GM11168 (cell line): ENCODE data around the gene ZNF593.

Experiments used
- in situ Hi-C: fragments of 300-500 bp; cut with MboI; formaldehyde crosslinking; loops from one replicate; pipeline ENCODE4 v1.12.0; 2022; ENCODE audit warnings: low sequenced_read_pairs; ENCODE audit not compliant: unreplicated experiment

The ZNF593 gene

DNA sequence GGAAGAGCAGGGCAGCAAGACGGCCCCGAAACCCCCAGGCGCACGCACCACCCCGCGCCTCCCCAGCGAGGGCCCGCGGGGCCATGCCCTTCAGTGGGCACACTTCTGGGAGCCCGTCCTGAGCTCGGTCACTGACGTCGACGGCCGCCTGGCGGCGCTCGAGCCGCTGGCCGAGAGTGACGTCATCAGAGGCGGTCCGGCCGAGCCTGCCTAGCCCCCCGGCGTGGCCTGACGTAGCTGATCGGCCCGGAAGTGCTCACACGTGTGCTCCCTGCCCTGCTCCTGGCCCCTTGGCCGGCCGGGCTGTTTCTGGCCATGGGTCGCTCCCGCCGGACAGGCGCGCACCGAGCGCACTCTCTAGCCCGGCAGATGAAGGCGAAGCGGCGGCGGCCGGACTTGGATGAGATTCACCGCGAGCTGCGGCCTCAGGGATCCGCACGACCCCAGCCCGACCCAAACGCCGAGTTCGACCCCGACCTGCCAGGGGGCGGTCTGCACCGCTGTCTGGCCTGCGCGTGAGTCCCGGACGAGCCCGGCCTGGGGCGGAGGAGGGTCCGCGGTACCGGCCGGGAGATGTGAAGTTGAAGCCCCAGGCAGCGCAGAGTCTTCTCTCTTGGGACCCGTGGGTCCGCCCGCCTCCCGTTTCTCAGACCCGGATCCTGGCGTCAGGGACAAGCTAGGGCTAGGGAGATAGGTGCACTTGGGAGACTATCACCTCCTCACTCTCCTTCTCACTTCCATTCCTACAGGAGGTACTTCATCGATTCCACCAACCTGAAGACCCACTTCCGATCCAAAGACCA is at the start of gene ZNF593:
TSS of gene ZNF593 (plus strand) at position 240 of the 803 bp plus-strand sequence. CDS start at position 316, 76 bp downstream.
- in situ Hi-C loops, result no loop called here

DNA sequence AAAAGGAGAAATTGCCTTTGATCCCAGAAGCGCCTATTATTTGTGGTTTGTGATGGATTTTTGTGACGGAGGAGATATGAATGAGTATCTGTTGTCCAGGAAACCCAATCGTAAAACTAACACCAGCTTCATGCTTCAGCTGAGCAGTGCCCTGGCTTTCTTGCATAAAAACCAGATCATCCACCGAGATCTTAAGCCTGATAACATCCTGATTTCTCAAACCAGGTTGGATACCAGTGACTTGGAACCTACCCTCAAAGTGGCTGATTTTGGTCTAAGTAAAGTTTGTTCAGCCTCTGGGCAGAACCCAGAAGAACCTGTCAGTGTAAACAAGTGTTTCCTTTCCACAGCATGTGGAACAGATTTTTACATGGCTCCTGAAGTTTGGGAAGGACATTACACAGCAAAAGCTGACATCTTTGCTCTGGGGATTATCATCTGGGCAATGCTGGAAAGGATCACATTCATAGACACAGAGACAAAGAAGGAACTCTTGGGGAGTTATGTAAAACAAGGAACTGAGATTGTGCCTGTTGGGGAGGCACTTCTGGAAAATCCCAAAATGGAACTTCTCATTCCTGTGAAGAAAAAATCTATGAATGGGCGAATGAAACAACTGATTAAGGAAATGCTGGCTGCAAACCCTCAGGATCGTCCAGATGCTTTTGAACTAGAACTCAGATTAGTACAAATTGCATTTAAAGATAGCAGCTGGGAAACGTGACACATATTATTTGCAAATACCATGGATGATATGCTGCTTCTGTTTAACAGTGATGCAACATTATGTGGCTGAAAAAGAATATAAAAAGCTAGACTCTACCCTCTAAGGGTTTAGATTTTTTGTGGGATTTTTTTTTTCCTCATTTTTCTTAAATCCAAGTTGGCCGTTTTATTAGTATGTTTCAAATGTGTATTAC is 47.6 kb upstream of the ZNF593 start:
- in situ Hi-C loops, result no loop called here

GRCh38 chr1:26122988-26123973 is 46.4 kb upstream of the ZNF593 start:
- in situ Hi-C loops, result no loop called here

DNA sequence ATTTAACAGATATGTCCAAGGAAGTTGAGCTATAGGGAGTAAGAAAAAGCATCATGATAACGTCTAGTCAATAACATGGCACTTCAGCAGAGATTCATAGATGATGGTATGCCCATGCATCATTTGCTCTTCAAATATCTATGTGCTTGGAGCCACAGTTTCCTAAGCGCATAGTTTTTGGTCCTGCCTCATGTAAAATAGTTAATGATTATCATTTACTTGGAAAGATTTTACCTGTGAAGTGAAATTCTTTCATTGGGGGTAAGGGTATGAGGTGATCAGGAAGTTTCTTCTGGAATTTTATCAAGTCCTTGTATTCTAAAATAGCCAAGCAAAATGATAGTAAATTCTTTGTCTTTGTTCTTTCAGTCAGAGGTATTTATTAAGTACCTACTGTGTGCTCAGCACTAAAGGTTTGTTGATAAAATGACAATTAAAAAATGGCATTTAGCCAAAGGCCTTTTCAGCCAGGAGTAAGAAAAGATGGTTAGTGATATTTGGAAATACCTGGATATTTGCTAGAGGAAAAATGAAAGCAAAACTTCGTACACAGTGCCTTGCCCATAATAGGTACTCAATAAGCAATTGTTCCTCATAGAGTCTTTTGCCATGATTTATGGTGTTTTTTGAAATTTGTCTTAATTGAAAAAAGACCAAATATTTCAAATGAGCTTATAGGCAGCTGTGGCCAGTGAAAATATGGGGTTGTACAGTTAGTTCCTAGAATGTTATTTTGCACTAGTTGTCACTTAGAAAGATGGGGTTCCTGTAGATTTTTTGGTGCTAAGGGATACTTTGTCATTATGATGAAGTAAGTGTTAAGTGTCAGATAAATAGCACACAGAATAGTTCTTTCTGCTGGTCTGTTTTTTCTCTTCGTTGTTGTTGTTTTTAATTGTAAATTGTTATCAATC is 45.0 kb upstream of the ZNF593 start:
- in situ Hi-C loops, result no loop called here

DNA sequence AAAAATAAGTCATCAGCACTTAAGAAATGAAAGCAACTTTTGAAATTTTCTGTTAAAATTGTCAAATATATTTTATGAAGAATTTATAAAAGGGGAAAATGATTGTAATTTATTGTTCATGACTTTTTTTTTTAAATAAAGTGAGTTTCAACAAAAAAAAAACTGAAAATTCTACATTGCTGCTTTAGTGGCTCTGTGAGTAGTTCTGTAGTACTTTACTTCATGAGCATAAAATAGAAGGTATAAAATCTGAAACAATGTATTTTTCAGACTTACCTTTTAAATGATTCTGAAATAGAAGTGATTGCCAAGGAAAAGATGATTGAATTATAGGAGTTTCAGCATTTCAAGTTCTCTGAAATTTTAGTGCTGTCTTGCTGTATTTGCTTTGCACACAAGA is 44.3 kb upstream of the ZNF593 start:
- in situ Hi-C loops, result no loop called here

- in situ Hi-C loops, result no loop called here
These were observed 43.8 kb upstream of the ZNF593 start for GRCh38 chr1:26125946-26126320.

GRCh38 chr1:26126321-26127084 is 43.2 kb upstream of the ZNF593 start:
- in situ Hi-C loops, result no loop called here

DNA sequence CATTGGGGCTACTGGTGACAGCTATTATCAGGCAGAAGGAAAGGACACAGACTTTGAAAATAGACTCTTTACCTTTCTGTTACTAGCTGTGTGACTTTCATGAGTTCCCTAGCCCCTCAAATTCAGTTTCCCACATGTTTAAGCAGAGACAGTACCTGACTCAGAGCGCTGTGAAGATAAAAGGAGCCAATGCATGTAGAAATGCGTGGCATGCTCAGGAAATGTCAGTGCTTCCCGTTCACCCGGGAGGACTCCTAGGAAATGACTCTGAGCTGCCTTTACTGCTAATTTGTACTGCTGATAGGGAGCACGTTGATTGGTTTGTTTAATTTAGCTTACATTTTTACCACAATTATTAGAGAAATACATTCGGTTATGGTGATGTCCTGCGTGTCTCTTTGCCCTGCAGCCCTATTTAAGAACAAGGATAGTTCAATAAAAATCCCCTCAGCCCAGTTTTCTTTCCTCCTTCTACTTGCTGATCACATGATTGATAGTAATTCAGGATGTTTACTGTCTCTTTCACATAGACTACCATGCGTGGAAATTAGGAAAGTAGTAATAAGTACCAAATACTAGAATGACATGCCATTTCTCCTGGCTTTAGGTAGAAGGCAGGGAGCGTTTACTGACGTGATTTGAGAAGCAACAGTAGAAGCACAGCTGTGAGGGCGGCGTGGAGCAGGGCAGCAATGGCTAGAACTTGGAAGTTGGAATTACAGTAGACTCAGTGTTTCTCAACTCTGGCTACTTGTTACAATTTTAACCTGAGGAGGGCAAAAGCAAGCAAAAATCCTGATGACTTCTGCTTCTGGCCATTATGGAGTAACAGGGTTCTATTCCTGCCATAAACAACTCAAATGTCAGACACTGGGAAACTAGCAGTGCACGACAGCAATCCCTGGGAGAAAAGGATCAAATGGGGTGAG is 42.2 kb upstream of the ZNF593 start:
- in situ Hi-C loops, result no loop called here

- in situ Hi-C loops, result no loop called here
These were observed 39.9 kb upstream of the ZNF593 start for GRCh38 chr1:26129778-26130177.

DNA sequence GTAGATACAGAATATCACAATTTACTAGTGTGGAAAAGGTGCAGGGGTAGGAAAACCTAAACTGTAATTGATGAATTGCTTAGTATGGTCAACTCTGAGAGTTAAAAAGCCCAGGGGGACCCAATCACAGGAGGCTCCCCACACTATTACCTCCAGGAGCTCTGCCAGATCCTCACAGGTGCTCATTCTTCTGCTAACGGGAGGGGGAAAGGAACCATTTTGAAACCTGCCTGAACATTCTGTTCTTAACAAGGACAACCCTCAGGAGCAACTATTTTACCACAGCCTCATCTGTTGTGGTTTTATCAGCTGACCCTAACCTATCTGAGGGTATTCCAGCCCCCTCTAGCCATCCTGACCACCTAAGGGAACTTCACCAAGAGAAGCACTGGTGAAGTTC is 39.0 kb upstream of the ZNF593 start:
- in situ Hi-C loops, result no loop called here

DNA sequence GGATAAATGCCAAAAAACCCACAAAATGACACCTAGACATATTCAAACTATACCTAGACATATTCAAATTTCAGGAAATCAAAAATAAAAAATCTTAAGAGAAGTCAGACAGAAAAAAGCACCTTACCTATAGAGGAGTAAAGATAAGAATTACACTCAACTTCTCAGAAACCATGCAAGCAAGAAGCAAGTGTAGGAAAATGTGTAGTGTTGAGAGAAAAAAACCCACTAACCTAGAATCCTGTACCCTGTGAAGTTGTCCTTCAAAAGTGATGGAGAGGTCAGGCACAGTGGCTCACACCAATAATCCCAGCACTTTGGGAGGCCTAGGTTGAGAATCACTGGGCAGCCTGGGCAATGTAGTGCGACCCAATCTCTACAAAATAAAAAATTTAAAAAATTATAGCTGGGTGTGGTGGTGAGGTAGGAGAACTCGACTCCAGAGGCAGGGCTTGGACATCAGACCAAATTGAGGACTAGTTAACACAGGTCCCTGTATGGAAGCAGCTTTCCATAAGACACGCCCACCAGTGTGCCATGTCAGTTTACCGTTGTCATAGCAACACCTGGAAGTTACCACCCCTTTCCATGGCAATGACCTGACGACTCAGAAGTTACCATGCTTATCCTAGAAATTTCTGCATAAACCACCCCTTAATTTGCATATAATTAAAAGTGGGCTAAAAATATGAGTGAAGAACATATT is 37.4 kb upstream of the ZNF593 start:
- in situ Hi-C loops, result no loop called here

GRCh38 chr1:26132834-26133167 is 36.9 kb upstream of the ZNF593 start:
- in situ Hi-C loops, result no loop called here

DNA sequence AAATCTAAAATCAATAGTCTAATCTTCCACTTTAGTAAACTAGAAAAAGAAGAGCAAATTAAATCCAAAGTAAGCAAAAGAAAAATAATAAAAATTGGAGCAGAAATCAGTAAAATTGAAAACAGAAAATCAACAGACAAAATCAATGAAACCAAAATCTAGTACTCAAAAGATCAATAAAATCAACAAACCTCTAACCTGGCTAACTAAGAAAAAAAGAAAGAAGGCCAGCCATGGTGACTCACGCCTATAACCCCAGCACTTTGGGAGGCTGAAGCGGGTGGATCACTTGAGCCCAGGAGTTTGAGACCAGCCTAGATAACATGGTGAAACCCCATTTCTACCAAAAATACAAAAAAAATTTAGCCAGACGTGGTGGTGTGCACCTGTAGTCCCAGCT is 35.2 kb upstream of the ZNF593 start:
- in situ Hi-C loops, result no loop called here

DNA sequence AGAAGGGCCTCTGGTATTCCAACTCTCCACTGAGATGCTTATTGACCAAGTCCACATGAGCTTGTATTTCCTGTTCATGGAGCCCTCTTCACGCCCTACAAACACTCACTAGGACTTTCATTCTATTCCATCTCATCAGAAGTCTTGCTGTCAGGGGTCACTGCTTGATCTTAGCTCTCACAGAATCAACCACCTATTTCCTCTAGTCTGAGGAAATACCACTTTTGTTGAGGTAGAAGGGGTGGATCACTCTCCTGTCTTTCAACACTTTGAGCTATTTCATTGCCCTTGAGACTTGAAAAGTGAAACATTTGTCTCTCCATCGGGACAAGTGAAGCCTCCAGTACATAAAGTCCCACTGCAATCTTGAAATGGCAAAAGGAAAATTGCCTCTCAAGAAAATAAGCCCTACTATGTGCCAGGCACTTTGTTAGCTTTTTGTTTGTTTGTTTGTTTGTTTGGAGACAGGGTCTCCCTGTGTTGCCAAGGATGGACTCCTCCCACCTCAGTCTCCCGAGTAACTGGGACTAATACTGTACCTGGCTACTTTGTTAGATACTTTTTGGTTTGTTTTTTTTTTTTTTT is 30.6 kb upstream of the ZNF593 start:
- in situ Hi-C loops, result no loop called here

DNA sequence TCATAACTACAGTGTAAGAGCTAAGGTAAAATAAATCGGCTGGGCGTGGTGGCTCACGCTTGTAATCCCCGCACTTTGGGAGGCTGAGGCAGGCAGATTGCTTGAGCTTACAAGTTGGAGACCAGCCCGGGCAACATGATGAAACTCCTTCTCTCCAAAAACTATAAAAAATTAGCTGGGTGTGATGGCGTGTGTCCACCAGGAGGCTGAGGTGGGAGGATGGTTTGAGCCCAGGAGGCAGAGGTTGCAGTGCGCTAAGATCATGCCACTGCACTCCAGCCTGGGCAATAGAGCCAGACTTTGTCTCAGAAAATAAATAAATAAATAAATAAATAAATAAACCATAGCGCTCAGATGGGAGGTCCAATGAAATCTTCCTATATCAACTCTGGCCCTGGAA is 27.5 kb upstream of the ZNF593 start:
- in situ Hi-C loops, result no loop called here
